Tongue (tissue), 2 donors: ENCODE results near the gene TBCE. TPM values are rescaled to one million over a fixed set of nuclear protein-coding genes. Genes with fewer than 3 reads are reported as not detected.

ENCODE experiments used
- small RNA-seq: library from RNA; depleted of rRNA; stranded (forward); fragments of <200 nt; gene quantifications from one replicate; pipeline ENCODE3, GENCODE V24; 2014; ENCODE audit warnings: low replicate concordance
- total RNA-seq: library from RNA; depleted of rRNA; stranded (reverse); fragments of >200 nt; gene quantifications from one replicate; pipeline ENCODE4 v1.2.3, GENCODE V29; 2014

The TBCE gene
- total RNA-seq, 1 donor from 2014 or later, result 21.7 TPM

Small RNA genes lying within 50 kb of the gene (small RNA-seq; reads per million reads assigned to genes)
- gene AL391994.1 (not detected), gene RPS21P1 (not detected)

Other genes starting within 250 kb of the TBCE start
- gene TOMM20, start 238.6 kb upstream of the TBCE start, total RNA-seq, result 95.4 TPM
- 41.7 TPM for gene RBM34, start 206.2 kb upstream of the TBCE start, total RNA-seq
- 54.7 TPM for gene ARID4B, start 39.2 kb upstream of the TBCE start, total RNA-seq
- gene GGPS1, start 38.9 kb upstream of the TBCE start, total RNA-seq, result 24.2 TPM
- 96.2 TPM for gene B3GALNT2, start 137.0 kb downstream of the TBCE start, total RNA-seq